ENCODE results near the gene DDX1.
"Not testable (repeated sequence)": the region's sequence is repeated elsewhere in the genome, so short reads cannot be mapped to it uniquely, and the experiment has no call there.

DDX1 gene

GRCh38 chr2:15666861-15667808 lies 75.5 kb downstream of the DDX1 start:
- no peak for DNase-seq

GRCh38 chr2:15667809-15668556 lies 76.3 kb downstream of the DDX1 start:
- no peak for DNase-seq

GRCh38 chr2:15668611-15669305 lies 77.1 kb downstream of the DDX1 start:
- no peak for DNase-seq

- no peak for DNase-seq
These were observed 77.8 kb downstream of the DDX1 start for GRCh38 chr2:15669375-15669910.

GRCh38 chr2:15670469-15670868 lies 78.8 kb downstream of the DDX1 start:
- DNase-seq: no peak

GRCh38 chr2:15670981-15671380 lies 79.3 kb downstream of the DDX1 start:
- no peak for DNase-seq

- DNase-seq: no peak
These were observed 79.7 kb downstream of the DDX1 start for GRCh38 chr2:15671409-15671808.

GRCh38 chr2:15671842-15672815 lies 80.5 kb downstream of the DDX1 start:
- no peak for DNase-seq

- DNase-seq: no peak
These were observed 81.6 kb downstream of the DDX1 start for GRCh38 chr2:15672961-15673918.

- no peak for DNase-seq
These were observed 82.4 kb downstream of the DDX1 start for GRCh38 chr2:15673919-15674636.

- no peak for DNase-seq
These were observed 83.2 kb downstream of the DDX1 start for GRCh38 chr2:15674637-15675455.

GRCh38 chr2:15675456-15676195 lies 84.0 kb downstream of the DDX1 start:
- DNase-seq: no peak

GRCh38 chr2:15677141-15677843 lies 85.6 kb downstream of the DDX1 start:
- no peak for DNase-seq

- DNase-seq: no peak
These were observed 86.7 kb downstream of the DDX1 start for GRCh38 chr2:15678346-15678745.

GRCh38 chr2:15678909-15679308 lies 87.2 kb downstream of the DDX1 start:
- DNase-seq: no peak

GRCh38 chr2:15679386-15679924 lies 87.8 kb downstream of the DDX1 start:
- DNase-seq: no peak

GRCh38 chr2:15680132-15680531 lies 88.5 kb downstream of the DDX1 start:
- not testable (repeated sequence) for DNase-seq

All from amniotic stem cell (primary cell).